ENCODE measurements around the gene RAET1G.

Gene RAET1G

GRCh38 chr6:149891259-149891658 is 31.7 kb downstream of the RAET1G start:
- DNase-seq = no peak

GRCh38 chr6:149890629-149891045 is 32.3 kb downstream of the RAET1G start:
- DNase-seq = no peak

DNA sequence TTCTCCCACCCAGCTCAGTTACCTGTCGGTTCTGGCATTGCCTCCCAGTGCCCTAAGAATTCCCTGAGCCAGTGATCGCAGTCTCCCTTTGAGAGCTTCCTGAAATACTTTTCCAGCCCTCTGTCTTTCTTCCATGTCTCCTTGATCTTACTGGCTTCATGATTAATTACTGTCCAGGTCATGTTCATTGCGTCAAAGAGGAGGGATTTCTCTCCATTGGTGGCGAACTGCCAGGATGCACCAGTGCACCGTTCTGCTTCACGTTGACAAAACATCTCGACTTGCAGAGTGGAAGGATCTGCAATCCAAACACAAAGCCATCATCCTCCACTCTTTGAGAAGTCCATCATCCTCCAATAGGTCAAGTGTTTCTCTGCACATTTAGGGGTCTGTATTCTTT is 33.6 kb downstream of the RAET1G start:
- no peak for DNase-seq

DNA sequence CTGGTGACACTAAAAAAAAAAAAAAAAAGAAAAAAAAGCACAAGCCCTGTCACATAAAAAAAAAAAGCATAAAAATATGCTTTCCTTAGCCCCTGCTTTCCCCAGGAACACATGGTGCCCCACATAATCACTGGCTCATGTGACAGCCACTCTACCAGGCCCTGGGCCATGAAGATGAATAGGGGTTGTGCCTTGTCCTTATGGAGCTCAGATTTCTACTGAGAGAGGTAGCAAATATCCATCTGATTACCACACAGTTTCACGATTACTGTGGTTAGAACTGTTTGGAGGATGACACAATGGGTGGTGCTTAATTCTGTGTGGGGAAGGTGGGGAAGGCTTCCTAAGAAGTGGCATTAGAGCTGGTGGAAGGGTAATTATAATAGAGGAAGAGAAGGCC is 34.3 kb downstream of the RAET1G start:
- no peak for DNase-seq

DNA sequence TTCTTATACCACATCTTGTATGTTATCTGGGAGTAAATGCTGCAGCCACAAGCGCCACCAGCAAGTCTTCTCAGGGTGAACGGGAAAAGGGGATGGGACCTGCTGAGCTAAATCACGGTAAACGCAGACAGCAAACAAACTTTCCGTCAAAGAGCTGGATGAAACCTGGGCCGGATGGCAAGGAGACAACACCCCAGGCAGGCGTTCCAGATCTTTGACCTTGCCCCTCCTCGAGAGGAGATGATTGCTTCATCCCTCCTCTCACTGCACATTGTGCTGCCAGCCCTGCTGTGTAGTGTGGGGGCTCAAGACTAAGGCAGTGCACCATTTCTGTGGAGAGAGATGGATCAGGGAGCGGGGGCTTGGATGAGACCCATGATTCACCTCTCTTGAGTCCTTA is 34.8 kb downstream of the RAET1G start:
- DNase-seq = no peak

DNA sequence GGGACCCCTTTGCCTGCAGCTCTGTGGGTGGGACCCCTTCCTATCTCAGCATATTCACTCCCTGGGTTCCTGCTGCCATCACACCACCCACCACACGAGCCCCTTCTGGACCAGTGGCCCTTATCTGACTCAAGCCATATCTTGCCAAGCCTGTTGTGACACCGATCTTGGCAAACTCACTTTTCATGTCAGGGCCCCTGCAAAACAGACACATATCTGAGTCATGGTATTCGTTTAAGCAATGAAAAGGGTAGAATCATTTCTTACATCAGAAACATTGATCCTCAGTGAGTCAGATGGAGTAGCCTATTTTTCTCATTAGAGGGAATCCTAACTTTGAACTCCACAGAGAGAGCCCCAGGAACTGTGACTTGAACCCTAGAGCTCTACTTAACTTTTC is 35.6 kb downstream of the RAET1G start:
- DNase-seq = no peak

DNA sequence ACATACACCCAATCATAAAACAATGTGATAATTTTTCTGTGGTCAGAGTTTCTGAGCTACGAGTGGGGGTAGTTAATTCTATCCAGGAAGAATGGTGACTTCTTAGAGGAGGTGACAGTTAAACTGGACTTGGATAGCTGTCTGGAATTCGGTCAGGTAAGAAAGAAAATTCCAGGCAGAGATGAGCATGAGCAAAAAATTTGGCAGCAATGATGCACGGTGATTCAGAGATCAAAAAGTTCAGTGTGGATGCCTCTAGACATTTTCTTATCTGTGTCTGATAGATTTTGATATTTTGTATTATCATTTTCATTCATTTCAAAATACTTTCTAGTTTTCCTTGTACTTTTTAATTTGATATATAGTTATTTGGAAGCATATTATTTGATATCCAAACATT is 37.0 kb downstream of the RAET1G start:
- no peak for DNase-seq

DNA sequence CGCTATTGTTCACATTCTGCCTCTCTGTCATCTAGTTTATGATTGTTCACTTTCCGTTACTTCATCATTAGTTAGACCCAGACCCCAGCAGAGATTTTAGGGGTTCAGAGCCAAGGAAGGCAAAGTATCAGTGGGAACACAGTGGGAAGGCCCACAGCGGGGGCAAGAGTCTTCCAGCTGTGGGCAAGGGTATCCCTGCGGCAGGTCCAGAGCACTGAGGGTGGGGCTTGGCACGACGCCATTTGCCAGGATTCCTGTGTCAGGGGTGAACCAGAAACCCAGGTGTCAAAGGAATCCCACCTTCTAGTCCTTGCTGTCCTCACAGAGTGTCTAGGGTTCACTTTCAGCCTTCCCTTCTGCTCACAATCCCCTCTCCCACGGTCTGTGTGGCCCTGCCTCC is 38.3 kb downstream of the RAET1G start:
- DNase-seq = no peak

DNA sequence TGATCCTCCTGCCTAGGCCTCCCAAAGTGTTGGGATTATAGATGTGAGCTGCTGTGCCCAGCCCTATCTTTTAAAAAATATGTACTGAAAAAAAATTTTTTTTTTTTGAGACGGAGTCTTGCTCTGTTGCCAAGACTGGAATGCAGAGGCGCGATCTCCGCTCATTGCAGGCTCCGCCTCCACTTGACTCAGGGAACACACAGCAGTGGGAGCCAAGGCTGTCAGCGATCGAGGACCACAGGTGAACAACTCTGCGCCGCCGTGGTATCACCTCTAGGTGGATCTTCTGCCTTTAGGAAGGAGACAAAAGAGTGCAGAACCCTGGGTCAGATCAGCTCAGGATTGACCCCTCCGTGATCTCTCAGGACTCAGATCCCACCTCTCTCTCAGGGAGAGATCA is 38.7 kb downstream of the RAET1G start:
- no peak for DNase-seq

DNA sequence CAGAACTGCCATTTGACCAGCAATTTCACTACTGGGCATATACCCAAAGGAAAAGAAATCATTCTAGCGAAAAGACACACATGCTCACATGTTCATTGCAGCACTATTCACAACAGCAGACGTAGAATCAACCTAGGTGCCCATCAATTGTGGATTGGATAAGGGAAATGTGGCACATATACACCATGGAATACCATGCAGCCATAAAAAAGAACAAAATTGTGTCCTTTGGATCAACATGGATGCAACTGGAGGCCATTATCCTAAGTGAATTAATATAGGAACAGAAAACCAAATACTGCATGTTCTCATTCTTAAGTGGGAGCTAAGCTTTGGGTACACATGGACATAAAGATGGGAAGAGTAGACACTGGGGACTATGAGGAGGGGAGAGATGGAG is 41.1 kb downstream of the RAET1G start:
- no peak for DNase-seq

DNA sequence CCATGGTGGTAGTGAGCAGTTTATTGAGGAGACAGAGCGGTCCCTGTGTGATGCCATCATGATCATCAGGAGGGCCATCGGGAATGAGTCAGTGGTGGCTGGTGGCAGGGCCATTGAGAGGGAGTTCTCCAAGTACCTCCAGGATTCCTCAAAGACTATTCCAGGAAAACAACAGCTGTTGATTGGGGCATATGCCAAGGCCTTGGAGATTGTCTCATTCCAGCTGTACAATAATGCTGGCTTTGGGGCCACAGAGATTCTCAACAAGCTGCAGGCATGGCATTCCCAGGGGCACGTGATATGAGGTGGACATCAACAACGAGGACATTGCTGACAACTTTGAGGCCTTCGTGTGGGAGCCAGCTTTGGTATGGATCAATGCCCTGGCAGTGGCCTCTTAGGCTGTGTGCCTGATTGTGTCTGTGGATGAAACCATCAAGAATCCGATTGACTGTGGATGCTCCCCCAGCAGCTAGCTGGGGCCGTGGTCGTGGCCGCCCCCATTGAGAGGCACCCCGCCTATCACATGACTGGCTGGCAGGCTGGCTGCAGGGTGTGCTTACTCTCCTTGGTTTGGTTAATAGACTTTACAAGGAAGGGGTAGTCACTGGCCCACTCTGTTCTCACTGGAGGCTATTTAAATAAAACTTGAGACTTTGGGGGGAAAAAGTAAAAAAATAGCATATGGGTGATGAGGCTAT is 41.7 kb downstream of the RAET1G start:
- DNase-seq = no peak

DNA sequence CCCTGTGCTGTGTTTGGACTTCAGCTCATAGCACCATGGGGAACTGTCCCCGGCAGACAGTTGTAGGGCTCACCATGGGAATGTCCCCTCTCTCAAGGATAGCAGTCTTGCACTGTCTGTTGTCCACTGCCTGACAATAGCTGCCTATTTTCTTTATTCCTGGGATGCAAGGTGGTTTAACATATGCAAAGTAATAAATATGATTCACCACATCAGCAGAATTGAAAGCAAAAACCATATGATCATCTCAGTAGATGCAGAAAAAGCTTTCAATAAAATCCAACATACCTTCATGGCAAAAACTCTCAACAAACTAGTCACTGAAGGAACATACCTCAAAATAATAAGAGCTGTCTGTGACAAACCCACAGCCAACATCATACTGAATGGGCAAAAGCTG is 45.3 kb downstream of the RAET1G start:
- DNase-seq = no peak

DNA sequence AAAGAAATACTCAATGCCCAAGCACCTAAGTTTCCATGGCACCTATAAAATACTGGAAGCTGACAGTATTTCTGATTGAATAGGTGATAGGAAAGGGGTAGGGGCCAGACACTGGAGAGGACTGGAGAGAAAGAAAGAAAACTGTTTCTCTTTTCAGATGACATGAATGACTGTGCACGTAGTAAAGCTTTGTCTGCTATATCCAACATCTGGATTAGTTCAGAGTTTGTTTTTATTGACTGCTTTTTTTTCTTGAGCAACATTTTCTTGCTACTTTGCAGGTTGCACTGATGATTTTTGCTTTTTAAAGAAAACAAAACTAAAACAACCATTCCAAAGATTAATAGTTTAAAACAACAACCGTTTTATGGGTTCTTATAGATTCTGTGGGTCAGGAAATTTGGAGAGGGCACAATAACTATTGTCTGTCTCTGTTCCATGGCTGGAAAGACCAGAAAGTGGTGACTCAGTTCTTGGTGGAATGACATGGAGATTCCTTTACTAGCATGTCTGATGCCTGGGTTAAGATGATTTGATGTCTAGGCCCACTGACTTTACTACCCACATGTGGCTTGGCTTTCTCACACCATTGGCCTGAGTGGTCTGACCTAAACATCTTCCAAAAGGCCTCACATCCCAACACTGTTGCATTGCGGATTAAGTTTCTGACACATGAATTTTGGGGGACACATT is 46.5 kb downstream of the RAET1G start:
- no peak for DNase-seq

DNA sequence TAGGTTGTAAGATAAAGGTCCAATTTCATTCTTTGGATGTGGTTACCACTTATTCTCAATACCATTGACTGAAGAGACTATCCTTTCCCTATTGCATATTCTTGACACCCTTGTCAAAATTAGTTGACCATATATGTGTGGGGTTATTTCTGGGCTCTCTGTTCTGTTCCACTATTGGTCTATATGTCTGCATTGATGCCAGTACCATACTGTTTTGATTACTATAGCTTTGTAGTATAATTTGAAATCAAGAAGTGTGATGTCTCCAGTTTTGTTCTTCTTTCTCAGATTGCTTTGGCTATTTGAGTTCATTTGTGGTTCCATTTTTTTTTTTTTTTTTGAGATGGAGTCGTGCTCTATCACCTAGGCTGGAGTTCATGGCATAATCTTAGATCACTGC is 50.7 kb downstream of the RAET1G start:
- no peak for DNase-seq

DNA sequence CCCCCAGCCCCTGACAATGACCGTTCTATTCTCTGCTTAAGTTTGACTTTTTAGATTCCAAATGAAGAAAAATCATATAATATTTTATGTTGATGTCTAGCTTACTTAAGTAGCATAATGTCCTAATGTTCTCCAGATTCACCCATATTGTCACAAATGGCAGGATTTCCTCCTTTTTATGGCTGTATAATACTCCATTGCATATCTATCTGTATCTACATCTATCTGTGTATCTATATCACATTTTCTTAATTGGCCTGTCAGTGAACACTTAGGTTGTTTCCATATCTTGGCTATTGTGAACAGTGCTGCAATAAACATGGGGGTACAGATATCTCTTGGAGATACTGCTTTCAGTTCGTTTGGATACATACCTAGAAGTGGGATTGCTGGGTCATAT is 51.7 kb downstream of the RAET1G start:
- DNase-seq = no peak

DNA sequence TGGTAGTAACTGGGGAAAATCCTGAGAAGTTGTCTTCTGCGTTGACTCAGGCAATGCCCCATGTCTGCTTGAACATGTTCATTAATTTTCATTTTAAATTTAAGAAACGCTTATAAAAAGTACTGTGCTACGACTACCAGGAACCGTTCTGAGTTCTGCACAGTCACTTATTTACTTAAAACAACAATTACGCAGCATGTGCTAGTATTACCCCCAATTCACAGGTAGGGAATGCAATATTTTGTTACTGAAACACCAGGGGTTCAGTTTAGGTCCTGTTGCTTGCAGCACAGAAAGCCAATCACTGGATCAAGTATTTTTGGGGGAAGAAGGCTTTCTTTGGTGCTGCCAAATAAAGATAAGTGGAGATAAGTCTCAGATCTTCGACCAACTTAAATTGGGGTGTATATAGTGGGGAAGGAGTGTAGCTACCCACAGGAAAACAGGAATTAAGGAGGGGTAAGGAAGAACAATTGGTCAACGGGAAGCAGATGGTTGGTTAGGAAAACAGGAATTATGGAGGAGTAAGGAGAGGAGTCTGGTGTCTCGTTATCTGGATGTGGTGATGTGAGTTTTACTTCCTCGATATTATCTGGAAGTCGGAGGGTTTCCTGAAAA is 53.5 kb downstream of the RAET1G start:
- DNase-seq = no peak

DNA sequence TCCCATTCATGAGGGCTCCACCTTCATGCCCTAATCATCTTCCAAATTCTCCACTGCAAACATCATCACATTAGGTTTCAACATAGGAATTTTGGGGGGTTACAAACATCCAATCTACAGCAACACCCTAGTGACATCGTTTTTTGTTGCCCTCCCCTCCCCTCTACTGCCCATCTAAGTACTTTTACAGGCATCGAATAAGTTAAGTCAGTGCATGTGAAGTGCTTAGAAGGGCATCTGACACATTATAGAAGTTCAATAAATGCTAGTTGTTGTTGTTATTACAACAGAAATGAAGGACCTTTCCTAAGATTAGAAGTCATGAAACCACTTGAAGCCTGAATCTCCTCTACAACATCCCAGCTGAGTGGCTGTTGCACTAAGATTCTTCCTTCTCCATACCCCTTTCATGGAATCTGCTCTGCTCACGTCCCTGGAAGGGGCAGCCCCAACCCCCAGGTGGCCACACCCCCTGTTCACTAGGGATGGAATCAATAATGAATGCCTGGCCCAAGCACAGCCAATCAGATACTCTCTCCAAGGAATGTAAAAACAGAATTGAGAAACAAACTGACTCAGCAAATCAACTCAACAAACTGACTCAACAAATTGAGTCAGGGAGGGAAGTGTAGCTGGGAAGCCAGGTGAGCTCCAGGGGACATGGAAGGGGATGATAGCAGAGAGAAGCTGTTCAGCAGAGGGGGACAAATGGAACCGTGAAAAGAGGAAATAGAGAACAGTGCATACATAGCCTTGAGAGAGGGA is 54.9 kb downstream of the RAET1G start:
- DNase-seq = no peak
